ENCODE measurements around the gene ROBO3.
A peak's percentile ranks its signal among the peaks of the same experiment; 100 is the strongest.

Gene ROBO3

DNA sequence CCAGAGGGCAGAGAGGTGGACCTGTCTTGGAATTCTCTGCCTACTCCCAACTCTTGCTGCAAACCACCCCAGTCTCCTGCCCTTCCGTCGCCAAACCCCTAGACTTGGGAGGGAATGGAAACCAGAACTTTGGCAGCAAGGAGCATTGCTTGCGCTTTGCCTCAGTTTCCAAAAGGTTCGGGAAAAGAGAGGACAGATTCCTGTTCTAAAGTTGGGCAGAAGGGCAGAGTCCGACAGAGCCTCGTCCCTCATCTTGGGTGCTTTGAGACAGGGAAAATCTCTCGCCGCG, 396 bp upstream of the ROBO3 start:
- FAIRE-seq (no peak), DNase-seq (ENCODE audit: insufficient read length, low spot score) (no peak)
- TF ChIP-seq, protein P1, sequence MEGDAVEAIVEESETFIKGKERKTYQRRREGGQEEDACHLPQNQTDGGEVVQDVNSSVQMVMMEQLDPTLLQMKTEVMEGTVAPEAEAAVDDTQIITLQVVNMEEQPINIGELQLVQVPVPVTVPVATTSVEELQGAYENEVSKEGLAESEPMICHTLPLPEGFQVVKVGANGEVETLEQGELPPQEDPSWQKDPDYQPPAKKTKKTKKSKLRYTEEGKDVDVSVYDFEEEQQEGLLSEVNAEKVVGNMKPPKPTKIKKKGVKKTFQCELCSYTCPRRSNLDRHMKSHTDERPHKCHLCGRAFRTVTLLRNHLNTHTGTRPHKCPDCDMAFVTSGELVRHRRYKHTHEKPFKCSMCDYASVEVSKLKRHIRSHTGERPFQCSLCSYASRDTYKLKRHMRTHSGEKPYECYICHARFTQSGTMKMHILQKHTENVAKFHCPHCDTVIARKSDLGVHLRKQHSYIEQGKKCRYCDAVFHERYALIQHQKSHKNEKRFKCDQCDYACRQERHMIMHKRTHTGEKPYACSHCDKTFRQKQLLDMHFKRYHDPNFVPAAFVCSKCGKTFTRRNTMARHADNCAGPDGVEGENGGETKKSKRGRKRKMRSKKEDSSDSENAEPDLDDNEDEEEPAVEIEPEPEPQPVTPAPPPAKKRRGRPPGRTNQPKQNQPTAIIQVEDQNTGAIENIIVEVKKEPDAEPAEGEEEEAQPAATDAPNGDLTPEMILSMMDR (IDR thresholded peaks at IDR 0.05; ENCODE audit: insufficient read depth, missing control alignments), result no peak

DNA sequence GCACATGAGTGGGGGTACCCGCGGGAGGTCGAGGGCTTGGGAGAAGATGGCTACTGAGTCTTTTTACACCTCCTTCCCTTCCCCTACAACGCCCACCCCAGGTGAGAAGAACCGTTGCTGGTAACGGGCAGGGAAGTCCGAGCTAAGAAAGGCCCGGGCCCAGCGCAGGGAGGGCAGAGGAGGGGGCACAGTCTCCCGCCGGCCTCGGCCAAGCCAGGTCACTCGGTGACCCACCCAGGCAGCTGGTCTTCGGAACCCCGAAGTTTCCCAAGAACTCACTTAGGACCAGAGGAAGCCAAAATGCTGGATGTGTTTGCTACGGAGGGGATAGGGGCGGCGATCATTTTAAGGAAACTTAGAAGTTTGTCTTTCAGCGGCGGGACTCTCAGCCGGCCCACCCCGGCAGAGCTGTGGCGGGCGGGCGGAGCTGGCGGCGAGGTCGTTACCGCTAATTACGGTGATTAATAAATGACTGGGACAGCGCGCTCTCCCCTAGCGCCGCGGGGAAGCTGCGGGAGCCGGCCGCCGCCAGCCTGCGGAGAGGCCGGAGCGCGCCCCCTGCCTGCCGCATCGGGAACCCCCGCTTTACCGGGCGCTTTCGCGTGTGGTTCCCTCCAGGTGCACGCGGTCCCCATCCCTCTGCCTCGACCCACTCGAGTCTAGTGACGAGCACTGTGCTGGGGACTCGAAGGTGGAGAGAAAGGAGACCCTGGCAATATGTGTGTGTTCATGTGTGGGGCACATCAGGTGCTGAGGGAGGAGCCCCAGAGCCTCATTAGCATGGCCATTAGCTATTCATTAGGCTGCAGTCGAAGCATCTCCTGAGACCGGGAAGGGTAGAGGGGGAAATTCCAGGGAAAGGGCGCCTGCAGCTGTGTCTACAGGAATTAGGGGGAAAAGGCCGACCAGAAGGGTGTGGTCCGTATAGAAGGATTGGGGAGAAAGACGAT, 945 bp downstream of the ROBO3 start:
- DNase-seq (ENCODE audit: insufficient read length, low spot score), result peak; percentile 70
- TF ChIP-seq, protein P1 (IDR thresholded peaks at IDR 0.05; ENCODE audit: insufficient read depth, missing control alignments), result peak; percentile 57
- FAIRE-seq, result no peak

DNA sequence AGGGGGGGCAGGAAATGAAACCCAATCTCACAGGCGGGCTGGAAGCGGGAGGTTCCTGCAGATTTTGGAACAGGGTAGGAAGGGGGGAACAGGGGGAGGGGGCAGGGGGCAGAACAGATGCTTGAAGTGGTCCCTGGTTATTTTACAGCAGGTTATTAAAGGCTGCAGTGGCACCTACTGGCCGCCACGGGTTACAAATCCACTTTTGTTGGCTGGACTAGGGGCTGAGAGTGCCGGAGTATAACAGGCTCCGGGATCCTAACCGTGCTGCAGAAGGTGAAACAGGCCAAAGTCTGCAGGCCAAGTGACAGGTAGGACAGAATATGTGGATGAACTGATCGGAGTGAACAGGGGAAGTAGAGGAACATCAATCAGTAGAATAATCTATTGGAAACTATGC, 2.5 kb downstream of the ROBO3 start:
- TF ChIP-seq, protein P1 (IDR thresholded peaks at IDR 0.05; ENCODE audit: insufficient read depth, missing control alignments), result peak; percentile 65
- DNase-seq (ENCODE audit: insufficient read length, low spot score) (peak; percentile 55), FAIRE-seq (no peak)

DNA sequence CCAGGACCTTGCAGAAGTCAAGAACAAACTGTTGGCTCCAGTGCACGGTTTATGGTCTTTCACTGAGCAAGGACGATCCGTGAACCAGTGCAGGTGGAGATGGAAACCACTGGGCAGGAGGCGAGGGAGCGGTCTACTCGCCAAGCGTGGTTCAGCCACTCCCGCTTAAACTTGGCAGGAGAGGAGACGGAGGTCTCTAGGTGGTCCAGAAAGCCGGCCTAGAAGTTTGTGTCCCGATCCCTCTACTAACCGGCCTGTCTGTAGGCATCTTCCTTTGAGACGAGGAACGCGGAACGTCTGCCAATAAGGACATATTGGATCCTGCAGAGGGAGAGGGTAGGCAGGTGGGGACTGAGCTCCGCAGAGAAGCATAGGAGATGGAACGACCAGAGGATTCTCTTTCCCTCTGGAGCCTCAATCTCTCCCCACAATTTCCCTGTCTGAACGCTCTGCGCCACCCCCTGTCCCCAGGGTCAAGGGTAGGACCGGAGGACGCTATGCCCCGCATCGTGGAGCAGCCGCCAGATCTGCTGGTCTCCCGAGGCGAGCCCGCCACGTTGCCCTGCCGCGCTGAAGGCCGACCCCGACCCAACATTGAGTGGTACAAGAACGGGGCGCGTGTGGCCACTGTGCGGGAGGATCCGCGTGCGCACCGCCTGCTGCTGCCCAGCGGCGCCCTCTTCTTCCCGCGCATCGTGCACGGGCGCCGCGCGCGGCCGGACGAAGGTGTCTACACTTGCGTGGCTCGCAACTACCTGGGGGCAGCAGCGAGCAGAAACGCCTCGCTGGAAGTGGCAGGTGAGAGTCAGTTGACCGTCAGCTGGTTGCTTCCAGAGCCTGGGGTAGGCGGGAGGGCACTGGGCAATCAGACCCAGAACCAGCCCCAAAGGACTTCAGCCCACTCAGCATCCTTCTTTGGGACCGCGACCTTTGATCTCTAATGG, 3.4 kb downstream of the ROBO3 start:
- TF ChIP-seq, protein P1 (IDR thresholded peaks at IDR 0.05; ENCODE audit: insufficient read depth, missing control alignments), result no peak
- DNase-seq (ENCODE audit: insufficient read length, low spot score), result no peak
- FAIRE-seq, result no peak

DNA sequence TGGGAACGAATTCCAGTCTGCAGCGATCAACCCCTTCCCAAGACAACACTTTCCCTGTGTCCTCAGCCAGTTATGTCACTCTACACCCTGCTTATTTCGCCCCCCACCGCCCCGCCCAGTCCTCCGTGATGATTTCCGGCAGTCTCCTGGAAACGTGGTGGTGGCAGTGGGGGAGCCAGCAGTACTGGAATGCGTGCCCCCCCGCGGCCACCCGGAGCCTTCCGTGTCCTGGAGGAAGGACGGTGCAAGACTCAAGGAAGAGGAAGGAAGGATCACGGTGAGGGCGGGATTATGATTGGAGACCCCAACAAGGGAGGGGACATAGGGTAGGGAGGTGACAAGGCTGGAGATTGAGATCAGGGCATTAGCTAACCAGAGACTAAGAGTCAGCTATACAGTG, 4.1 kb downstream of the ROBO3 start:
- no peak for FAIRE-seq

DNA sequence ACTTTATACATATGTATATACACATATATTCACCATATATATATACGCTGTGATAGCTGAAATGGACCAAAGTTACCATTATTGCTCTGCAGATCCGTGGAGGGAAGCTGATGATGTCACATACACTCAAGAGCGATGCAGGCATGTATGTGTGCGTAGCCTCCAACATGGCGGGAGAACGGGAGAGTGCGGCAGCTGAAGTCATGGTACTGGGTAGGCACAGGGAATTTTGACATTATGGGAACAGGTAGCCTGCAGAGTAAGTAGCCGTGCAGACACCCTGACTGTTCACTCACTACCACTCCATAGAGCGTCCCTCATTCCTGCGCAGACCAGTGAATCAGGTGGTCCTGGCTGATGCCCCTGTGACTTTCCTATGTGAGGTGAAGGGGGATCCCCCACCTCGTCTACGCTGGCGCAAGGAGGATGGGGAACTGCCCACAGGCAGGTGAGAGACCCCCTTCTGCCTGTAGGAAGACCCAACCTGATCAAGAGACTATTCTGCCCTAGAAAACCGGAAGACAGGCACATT, 4.7 kb downstream of the ROBO3 start:
- DNase-seq (ENCODE audit: insufficient read length, low spot score) (no peak), FAIRE-seq (no peak)
- TF ChIP-seq, protein P1 (IDR thresholded peaks at IDR 0.05; ENCODE audit: insufficient read depth, missing control alignments), result no peak

More for the DNA sequence above, 4.1 kb downstream of the ROBO3 start:
- TF ChIP-seq, protein P1 (IDR thresholded peaks at IDR 0.05; ENCODE audit: insufficient read depth, missing control alignments), result no peak
- no peak for DNase-seq (ENCODE audit: insufficient read length, low spot score)

Data from D721Med (cell line).